Stimulated activated naive CD4-positive, alpha-beta T cell treated with Interleukin-2 at 50 U/mL for 16 hours (primary cell): ENCODE results near the gene SCYL3.
A peak's percentile ranks its signal among the peaks of the same experiment; 100 is the strongest.

ENCODE experiments used
- DNase-seq: peaks from one replicate; lab custom pipeline; 2025; lab: John Stamatoyannopoulos, UW

SCYL3 gene

DNA sequence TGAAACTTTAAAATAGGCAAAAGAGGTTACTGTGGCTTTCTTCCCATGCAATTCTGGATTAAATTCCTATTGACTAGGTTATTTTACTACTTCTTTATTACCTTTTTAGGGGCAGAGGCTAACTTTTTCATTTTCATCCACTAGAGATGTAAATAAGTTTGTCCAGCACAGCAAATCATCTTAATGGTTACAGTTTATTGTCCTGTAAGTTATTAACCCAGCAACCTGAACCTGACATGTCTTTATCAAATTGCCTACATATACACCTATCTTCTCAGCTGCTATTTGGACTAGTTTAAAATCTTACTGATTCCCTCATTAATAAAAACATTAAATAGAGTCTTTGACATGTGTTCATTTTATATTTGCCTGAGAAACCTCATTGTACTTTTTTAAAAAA, 6.9 kb upstream of the SCYL3 start:
- no peak for DNase-seq

DNA sequence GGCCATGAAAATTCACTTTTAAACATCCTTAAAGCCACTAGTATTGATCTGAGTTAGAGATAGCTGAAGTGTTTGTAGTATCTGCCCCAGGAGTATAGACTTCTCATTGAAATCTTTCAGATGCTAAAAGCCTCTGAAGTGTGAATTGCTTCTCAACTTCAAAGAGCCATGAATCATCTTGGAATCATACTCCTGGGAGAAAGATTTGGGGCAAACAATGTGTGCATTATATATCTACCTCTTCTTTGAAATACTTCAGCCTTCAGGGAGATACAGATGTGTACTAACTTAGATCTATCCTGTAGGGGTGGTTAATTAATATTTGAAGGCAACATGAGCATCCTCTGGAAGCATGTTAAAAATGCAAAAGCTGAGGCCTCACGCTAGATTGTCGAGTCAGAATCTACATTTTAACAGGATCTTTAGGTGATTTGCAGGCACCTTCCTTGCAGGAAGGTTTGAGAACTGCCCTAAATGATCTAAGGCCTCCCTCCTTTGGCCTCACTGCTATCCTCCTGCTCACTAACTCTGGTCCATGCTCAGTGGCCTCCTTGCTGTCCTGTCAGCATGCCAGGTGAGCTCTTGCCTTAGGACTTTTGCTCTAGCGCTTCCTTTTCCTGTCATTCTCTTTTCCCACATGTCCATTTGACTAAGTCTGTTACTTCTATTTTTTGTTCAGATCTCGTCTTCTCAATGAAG, 6.0 kb upstream of the SCYL3 start:
- no peak for DNase-seq

DNA sequence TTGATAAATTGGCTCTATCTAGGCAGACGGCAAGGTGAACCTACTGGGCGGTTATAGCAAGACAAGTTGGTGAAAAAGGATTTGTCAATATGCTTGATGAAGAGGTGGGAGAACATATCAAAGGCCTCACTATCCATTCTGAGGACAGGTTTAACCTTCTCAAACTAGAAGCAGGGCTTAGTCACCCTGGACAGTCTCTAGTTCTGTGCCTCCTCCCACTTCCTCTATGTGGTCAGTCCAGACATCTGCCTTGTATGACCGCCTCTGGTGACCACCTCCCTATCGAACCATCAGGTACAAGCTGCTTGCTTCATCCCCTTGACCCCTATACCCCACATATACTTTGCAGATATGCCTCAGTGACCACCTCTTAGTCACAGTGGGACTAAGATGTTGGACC, 2.3 kb upstream of the SCYL3 start:
- DNase-seq: no peak

DNA sequence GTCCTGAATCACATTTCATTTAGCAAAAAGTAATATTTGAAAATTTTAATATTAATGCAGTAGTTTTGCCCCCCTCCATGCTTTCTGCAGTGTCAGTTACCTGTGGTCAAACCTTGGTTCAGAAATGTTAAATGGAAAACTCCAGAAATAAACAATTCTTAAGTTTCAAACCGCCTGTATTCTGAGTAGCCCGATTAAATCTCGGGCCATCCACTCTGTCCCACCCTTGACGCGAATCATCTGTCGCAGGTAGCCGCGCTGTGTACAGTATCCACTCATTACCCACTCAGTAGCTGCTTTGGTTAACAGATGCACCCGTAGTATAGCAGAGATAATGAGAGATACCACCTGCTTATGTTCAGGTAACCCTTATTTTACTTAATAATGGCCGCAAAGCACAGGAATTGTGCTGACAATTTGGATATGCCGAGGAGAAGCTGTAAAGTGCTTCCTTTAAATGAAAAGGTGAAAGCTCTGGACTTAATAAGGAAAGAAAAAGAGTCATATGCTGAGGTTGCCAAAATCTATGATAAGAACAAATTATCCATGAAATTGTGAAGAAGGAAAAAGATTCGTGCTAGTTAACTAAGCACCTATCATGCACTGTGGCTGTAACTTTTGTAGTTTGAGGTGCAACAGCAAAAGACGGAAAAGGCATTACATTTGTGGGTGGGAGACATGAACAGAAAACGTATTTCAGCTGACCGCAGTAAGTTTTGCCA, 889 bp upstream of the SCYL3 start:
- no peak for DNase-seq

DNA sequence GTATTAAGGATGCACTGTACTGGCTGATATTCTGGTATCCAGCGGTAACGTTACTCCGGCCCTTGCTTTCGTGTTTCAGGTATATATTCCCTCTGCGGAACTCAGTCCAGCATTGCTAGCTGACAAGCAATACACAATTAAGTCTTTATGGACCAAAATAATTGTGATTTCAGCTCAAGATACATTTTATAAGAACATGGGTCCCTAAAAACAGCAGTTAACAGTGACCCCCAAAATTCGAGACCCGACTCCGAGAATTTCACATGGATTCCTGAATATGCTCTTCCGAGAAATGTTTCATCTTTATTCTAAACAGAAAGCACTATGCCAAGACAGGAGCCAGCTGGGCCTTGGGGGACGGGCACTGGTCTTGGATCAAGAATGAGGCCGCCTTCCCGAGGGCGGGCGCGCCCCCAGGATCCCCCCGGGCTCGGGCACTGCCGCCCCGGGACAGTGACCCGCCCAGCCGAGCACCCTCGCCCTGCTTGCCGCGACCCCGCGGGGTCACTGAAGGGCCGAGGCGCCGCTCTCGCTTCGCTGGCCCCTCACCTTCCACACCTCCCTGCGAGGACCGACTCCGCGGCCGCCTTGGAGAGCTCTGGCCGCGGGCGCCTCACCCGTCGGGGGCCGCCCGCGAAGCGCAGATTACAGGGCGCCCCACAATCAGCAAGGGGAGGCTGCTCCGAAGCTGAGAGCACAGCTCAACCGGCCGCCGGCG, 610 bp downstream of the SCYL3 start:
- DNase-seq: peak; percentile 17

DNA sequence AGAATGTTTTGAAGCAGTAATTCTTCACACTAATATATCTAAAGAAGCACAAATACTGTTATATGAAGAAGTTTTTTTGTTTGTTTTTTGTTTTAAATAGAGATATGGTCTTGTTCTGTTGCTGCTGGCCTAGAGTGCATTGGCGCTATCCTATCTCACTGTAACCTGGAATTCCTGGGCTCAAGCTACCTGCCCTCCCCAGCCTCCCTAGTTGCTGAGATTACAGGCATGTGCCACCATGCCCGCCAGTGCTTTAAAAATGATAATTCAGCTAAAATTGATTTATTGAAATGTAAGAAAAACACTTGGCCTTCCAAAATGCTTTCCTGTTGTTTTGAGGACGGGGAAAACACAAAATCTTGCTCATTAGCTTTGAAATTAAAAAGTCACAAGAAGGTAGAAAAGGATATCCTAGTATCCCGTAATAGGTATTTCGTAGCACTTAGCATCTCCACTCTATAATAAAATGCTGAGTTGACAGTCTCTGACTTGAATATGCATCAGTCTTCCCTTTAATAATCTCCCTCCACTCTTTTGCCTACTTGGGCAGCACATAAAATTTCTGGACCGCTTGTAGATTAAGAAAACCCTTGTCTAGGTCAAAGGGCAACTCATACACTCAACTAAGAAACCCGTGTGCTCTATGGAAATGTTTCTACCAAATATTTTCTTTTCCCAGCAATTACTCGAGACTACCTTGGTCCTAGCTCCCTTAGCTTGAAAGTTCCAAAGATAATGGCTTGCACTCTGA, 1.3 kb downstream of the SCYL3 start:
- no peak for DNase-seq

DNA sequence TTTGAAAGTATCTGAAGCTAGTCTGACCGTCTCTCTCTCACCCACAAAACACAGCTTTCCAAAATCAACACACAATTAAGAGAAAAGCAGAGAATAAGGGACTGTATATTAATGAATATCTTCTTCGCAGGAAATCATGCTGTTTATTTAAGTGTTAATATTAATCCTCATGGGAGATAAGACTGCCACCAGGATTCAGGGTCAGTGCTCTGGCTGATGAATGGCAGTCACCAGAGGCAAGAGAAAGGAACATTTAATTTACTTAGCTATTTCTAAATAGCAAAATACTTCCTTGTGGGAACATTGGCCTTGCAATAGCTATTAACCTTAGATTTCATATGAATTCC, 2.2 kb downstream of the SCYL3 start:
- DNase-seq: no peak

DNA sequence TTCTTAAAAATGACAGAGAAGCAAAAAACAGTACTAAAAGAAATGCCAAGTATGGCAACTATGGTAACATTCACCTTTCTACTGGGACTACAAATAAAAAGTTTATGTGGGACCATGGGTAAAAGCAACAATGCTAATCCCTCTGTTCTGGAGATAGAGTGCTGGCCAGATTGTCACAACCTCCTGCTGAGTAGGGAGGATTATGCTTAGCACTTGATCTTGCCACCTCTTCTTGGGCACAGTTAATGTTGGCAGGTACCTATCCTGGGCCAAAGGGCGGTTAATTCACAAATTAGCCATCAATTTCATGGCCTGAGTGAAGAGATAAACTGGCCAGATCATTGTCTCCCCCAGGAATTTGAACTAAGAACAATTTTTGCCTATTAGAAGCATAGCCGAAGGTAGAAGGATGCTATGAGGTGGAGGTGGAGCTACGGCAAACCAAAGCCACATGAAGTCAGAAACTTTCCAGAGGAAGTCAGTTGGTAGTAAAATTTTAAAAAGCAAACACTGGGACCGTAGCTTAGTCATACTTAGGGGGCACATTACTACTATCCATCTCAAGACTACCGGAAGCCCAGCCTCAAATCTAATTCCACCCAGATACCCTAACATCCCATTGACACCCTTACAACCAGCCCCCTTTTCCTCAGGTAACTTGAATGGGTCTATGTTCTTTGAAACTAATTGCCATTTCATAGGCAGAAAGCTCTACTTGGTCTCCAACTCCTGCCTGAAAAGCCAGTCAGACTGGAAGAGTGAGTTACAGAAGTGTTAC, 2.7 kb downstream of the SCYL3 start:
- DNase-seq: peak; percentile 31

DNA sequence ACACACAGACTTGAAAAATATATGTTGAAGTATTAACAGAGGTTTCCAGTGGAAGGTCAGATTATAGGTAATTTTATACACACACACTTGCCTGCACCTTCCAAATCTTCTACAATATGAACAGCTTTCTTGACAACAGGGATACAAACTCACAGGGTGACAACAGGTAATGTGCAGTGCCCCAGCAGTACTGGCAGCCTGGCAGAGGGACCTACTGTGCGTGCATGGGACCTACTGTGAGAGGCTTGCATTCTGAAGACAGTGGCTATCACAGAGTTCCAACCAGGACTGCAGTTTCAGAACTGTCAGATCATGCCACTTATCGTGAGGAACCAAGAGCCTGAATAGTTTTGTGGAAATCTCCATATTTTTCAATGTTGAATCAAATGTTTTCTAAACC, 3.8 kb downstream of the SCYL3 start:
- no peak for DNase-seq

DNA sequence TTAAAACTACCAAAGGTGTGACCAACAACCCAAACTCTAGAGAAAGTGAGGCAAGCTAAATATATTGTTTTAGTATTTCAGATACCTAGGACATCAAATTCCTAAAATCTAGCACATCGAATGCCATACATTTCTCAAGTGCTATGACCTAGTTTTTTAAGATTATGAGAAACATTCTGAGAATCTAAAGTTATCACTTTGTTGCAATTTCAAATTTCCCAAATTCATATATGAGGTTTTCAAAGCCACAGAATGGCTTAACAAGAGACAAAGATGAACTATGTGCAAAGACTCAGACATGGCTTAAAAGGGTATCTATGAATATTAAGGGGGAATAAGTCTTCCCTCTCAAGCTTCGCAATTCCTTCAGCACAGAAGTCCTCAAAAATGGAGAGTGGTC, 6.8 kb downstream of the SCYL3 start:
- DNase-seq: no peak

DNA sequence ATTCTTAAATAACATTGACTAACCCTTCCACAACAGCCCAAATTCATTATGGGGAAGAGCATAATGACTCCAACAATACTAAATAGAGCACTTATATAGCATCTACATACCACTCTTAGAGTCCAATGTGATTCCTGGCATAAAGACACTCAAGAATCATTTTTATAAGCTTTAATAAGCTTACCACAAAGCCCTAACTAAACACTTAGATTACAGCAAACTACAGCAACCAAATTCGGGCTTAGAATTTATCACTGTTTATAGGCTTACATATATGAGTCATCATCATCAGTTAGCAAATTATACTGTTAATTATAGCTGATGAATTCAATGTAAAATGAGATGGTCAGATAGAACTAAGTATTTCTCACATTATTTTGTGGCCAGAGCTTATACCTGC, 7.3 kb downstream of the SCYL3 start:
- no peak for DNase-seq

DNA sequence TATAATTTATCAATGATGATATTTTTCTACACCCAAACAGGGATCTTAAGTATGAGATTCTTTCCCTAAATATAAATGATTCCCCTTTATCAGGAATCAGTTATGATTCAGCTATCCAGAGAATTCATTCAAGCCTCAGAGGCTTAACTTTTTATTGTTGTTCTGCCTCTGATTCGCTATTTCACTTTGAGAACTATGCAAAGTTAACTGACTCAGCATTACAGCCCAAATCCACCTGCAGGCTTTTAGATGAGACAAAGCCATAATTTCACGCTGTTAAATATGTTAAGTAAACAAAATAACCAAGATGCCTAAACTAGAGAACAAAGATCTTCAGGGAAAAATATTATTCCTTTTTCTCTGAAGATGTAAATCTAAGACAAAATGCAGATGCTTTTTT, 8.5 kb downstream of the SCYL3 start:
- DNase-seq: no peak

DNA sequence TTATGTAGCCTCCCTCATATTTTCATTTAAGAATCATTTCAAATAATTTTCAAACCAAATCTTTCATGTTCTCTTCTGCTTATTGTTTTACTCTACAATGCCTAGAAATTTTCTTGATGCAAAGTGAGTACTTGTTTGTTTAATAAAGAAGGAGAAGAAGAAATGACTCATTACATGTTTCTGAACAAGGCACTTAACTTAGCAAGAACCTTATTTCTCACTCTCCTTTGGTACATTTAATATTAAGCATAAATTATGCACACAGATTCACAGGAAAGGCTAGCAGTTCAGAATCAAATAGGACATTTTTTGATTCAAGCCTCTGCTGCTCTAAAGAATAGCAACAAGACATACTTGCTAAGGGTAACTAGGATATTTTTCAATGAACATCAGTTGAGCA, 9.1 kb downstream of the SCYL3 start:
- no peak for DNase-seq

DNA sequence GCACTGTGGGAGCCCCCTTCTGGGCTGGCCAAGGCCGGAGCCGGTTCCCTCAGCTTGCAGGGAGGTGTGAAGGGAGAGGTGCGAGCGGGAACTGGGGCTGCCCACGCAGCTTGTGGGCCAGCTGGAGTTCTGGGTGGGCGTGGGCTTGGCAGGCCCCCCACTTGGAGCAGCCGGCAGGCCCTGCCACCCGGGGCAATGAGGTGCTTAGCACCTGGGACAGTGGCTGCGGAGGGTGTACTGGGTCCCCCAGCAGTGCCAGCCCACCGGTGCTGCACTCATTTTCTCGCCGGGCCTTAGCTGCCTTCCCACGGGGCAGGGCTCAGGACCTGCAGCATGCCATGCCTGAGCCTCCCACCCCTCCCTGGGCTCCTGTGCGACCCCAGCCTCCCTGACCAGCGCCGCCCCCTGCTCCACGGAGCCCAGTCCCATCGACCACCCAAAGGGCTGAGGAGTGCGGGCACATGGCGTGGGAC, 11.6 kb downstream of the SCYL3 start:
- DNase-seq: no peak

DNA sequence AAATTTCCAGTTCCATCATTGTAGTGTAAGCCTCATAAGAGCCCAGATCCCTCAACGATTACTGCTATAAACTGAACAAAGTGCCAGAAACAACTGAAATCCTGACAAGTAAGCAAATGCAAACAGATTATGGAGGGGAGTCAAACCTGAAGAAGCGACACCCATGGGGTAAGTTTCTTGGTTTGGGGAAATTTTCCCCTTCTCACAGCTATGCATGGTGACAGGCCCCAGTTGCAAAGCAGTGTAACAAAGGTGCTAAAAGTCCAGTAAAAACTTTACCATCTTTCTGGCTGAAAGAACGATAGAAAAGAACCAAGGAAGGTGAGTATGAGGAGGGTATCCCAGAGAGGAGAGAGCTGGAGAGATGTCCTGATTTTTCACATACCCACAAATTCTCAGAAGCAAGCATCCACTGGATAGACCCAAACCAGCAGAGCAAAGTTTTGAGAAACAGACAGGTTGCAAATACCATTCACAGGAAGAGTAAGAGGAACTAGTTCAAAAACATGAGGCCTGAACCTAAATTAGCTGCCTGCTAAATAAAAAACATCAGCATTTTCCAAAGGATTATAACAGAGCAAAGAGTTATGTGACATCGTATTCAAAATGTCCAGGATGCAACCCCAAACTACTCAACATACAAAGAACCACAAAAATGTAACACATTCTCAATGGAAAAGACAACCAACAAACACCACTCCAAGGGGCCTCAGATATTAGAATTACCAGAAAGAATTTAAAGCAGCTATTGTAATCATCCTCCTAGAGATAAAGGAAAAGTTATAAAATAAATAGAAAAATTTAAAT, 14.5 kb downstream of the SCYL3 start:
- no peak for DNase-seq

DNA sequence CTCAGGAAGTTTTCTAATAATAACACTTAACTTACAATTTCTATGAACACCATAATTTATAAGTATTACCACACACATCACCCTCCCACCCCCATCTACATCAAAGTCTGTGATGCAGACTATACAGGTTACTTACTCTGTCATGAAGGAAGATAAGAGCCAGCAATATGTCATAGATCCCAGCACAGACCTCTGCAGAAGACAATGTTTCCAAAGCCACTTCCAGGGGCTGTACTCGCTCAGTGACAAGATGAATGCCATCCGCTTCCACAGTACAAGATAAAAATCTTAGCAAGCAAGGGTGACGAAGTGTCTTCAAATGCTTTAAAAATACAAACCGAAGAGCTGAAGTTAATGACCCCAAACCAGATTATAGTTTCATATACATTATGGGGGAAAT, 15.2 kb downstream of the SCYL3 start:
- no peak for DNase-seq

DNA sequence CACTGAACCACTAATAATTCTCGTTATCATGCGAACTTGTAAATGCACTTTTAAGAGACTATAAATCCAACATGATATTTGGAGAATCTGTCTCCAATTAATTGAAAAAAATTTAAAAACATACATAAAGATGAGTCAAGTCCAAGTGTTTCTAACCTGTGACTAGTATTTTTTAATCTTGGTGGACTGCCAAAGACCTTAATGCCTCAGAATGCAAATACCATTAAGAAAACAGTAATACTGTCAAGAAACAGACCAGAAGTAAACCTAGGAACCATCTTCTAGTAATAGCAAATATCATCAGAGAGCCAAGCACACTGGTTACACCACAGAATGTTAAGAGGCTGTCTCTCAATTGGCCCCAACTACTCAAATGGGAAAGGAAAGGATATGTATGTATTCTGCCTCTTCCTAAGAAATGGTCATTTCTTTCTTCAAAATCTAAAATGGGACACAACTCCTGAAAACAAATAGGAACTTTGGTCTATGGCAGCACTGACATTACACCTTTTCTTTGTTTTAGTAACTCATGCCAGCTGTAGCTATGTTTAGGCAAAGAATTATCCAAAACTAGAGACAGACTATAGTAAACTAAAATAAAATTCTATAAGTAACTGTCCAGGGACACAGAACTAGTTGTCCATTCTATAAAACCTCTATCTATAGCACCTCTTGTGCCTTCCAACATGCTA, 15.8 kb downstream of the SCYL3 start:
- DNase-seq: no peak

DNA sequence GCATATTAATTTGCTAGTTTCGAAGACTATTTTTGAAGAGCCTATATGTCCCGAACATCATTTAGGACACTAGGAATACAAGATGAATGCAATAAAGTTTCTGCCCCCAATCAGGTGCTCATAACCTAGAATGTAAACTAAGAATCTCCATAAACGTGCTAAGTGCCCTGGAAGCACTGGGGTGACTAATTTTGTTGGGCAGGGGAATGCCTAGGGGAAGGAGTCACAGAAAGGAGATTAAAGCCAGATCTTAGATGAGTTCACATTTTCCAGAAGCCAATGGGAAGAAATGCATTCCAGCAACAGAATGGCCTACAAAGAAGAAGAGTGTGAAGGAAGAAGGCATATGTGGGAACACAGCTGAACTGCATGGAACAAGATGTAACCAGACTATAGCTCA, 19.5 kb downstream of the SCYL3 start:
- DNase-seq: no peak

DNA sequence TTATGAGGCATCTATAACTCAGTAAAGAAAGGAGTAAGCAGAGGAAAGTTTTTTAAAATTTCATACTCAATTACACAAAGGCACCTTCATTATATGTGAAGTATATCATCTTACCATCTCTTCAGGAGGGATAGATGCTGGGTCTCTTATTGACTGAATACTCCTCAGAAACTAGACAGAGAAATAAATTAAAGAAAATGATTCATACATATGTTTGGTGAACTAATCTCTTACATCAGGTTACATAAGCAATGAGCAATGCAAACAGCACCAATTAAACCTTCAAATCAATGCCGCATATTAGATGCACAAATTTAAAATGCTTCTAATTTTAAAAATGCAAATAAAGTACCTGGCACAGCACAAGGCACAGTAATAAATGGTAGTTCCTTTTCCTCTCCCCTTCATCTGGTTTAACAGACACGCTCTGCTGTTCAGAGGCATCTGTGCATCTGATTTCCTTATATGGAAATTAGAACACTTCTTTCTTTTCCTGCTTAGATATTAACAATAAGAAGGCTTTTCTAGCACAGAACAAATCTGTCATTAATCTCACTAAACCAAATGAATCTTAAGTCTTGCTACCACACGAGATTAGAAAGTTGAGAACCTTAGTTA, 20.0 kb downstream of the SCYL3 start:
- no peak for DNase-seq

DNA sequence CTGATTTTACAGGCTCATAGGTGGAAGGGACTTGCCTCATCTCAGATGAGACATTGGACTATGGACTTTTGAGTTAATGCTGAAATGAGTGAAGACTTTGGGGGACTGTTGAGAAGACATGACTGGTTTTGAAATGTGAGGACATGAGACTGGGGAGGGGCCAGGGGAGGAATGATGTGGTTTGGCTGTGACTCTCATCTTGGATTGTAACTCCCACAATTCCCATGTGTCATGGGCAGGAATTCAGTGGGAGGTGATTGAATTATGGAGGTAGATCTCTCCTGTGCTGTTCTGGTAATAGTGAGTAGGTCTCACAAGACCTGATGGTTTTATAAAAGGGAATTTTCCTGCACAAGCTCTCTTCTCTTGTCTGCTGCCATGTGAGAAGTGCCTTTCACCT, 20.8 kb downstream of the SCYL3 start:
- no peak for DNase-seq
